H9 (cell line): ENCODE data around the gene GATA3. TPM values are rescaled to one million over a fixed set of nuclear protein-coding genes. Genes with fewer than 3 reads are reported as not detected.
A peak's percentile ranks its signal among the peaks of the same experiment; 100 is the strongest.

Source experiments
- DNase-seq: peaks from one replicate; pipeline ENCODE4 v3.0.0-alpha.2; 2017
- H2AFZ ChIP-seq: one replicate; pipeline ENCODE4 v1.6.1; 2013; ENCODE audit warnings: mild to moderate bottlenecking, low read length, control low read depth, moderate library complexity
- H2AK5ac ChIP-seq: 2 replicates; pipeline ENCODE4 v1.6.1; 2013; ENCODE audit warnings: low read length, control low read depth, mixed read lengths; ENCODE audit not compliant: insufficient read length
- H2BK120ac ChIP-seq: one replicate; pipeline ENCODE4 v1.6.1; 2013; ENCODE audit warnings: low read depth, mild to moderate bottlenecking, low read length, control low read depth, inconsistent platforms; ENCODE audit not compliant: poor library complexity, severe bottlenecking
- H2BK12ac ChIP-seq: 2 replicates; pipeline ENCODE4 v1.6.1; 2013; ENCODE audit warnings: low read length, control low read depth, mixed read lengths, low read depth; ENCODE audit not compliant: insufficient read length
- H2BK15ac ChIP-seq: 2 replicates; pipeline ENCODE4 v1.6.1; 2013; ENCODE audit warnings: low read depth, low read length, control low read depth
- H2BK20ac ChIP-seq: one replicate; pipeline ENCODE4 v1.6.1; 2013; ENCODE audit warnings: low read depth, mild to moderate bottlenecking, low read length, control low read depth, inconsistent platforms; ENCODE audit not compliant: poor library complexity, severe bottlenecking
- H2BK5ac ChIP-seq: 2 replicates; pipeline ENCODE4 v1.6.1; 2013; ENCODE audit warnings: low read length, control low read depth, mixed read lengths; ENCODE audit not compliant: insufficient read length
- H3K14ac ChIP-seq: 2 replicates; pipeline ENCODE4 v1.6.1; 2013; ENCODE audit warnings: low read length, control low read depth; ENCODE audit not compliant: insufficient read depth
- H3K18ac ChIP-seq: 2 replicates; pipeline ENCODE4 v1.6.1; 2013; ENCODE audit warnings: low read depth, mild to moderate bottlenecking, mixed read lengths, low read length, control low read depth; ENCODE audit not compliant: insufficient read length
- H3K23ac ChIP-seq: 2 replicates; pipeline ENCODE4 v1.6.1; 2013; ENCODE audit warnings: low read length, control low read depth, mixed read lengths, low read depth; ENCODE audit not compliant: insufficient read length
- H3K23me2 ChIP-seq: 2 replicates; pipeline ENCODE4 v1.6.1; 2013; ENCODE audit warnings: low read depth, mild to moderate bottlenecking, mixed read lengths, low read length, control low read depth; ENCODE audit not compliant: insufficient read length, poor library complexity, severe bottlenecking
- H3K27ac ChIP-seq: 2 replicates; pipeline ENCODE4 v1.5.1; 2013; ENCODE audit warnings: low read length, control low read depth, mixed read lengths, low read depth; ENCODE audit not compliant: insufficient read length
- H3K27me3 ChIP-seq: 2 replicates; pipeline ENCODE4 v1.6.1; 2013; ENCODE audit warnings: low read length, control low read depth, inconsistent platforms; ENCODE audit not compliant: insufficient read depth
- H3K4ac ChIP-seq: 2 replicates; pipeline ENCODE4 v1.6.1; 2013; ENCODE audit warnings: low read depth, mild to moderate bottlenecking, control low read depth, inconsistent platforms, low read length, moderate library complexity
- H3K4me1 ChIP-seq: 2 replicates; pipeline ENCODE4 v1.6.1; 2013; ENCODE audit warnings: low read length, control low read depth, inconsistent platforms; ENCODE audit not compliant: insufficient read depth
- H3K4me2 ChIP-seq: 2 replicates; pipeline ENCODE4 v1.6.1; 2013; ENCODE audit warnings: low read length, control low read depth, mixed read lengths; ENCODE audit not compliant: insufficient read length, insufficient read depth
- H3K56ac ChIP-seq: 2 replicates; pipeline ENCODE4 v1.6.1; 2013; ENCODE audit warnings: low read depth, mild to moderate bottlenecking, mixed read lengths, low read length, control low read depth; ENCODE audit not compliant: insufficient read length
- H3K79me1 ChIP-seq: 2 replicates; pipeline ENCODE4 v1.6.1; 2013; ENCODE audit warnings: low read depth, mild to moderate bottlenecking, moderate library complexity, low read length, control low read depth, inconsistent platforms; ENCODE audit not compliant: insufficient read depth, poor library complexity, severe bottlenecking
- H3K79me2 ChIP-seq: 2 replicates; pipeline ENCODE4 v1.6.1; 2013; ENCODE audit warnings: low read length, control low read depth, inconsistent platforms; ENCODE audit not compliant: insufficient read depth
- H3K9ac ChIP-seq: 2 replicates; pipeline ENCODE4 v1.6.1; 2013; ENCODE audit warnings: low read length, control low read depth, mixed read lengths; ENCODE audit not compliant: insufficient read length; ENCODE audit errors: extremely low read depth
- H3K9me3 ChIP-seq: one replicate; pipeline ENCODE4 v1.6.1; 2013; ENCODE audit warnings: low read depth, low read length, inconsistent platforms; ENCODE audit not compliant: control insufficient read depth
- H3T11ph ChIP-seq: one replicate; pipeline ENCODE4 v1.6.1; 2013; ENCODE audit warnings: mild to moderate bottlenecking, low read length, control low read depth, inconsistent platforms
- H4K20me1 ChIP-seq: one replicate; pipeline ENCODE4 v1.6.1; 2013; ENCODE audit not compliant: control insufficient read depth, insufficient read length, insufficient read depth
- H4K5ac ChIP-seq: 2 replicates; pipeline ENCODE4 v1.6.1; 2013; ENCODE audit warnings: low read depth, mild to moderate bottlenecking, mixed read lengths, low read length, control low read depth; ENCODE audit not compliant: insufficient read length
- H4K8ac ChIP-seq: replicated peaks from 2 replicates; pipeline ENCODE4 v1.6.1; 2013; ENCODE audit warnings: low read length, control low read depth, mixed read lengths, low read depth; ENCODE audit not compliant: insufficient read length
- H4K91ac ChIP-seq: 2 replicates; pipeline ENCODE4 v1.6.1; 2013; ENCODE audit warnings: low read depth, mild to moderate bottlenecking, moderate library complexity, mixed read lengths, low read length, control low read depth; ENCODE audit not compliant: insufficient read length
- H3K27ac Mint-ChIP-seq, 3 experiments: 2 replicates in 2 of 3; 3 replicates in 1 of 3; pipeline ENCODE4 v1.8.0; 2020 to 2021; ENCODE audit warnings: mixed read lengths in 3 of 3, mild to moderate bottlenecking in 1 of 3, moderate library complexity in 1 of 3
- H3K27me3 Mint-ChIP-seq: 2 replicates; pipeline ENCODE4 v1.8.0; 2021; ENCODE audit warnings: low read depth, mild to moderate bottlenecking, moderate library complexity, mixed read lengths
- H3K36me3 Mint-ChIP-seq, 3 experiments: 2 replicates in 2 of 3; 3 replicates in 1 of 3; pipeline ENCODE4 v1.8.0; 2020 to 2021; ENCODE audit warnings: low read depth in 3 of 3, mixed read lengths in 3 of 3; ENCODE audit not compliant: insufficient read depth in 1 of 3
- H3K4me1 Mint-ChIP-seq, 2 experiments: 2 replicates each; pipeline ENCODE4 v1.8.0; 2020; ENCODE audit warnings: mixed read lengths in 2 of 2
- H3K4me3 Mint-ChIP-seq, 2 experiments: 2 replicates in 1 of 2; 3 replicates in 1 of 2; pipeline ENCODE4 v1.8.0; 2020 to 2021; ENCODE audit warnings: mild to moderate bottlenecking in 2 of 2, mixed read lengths in 2 of 2, moderate library complexity in 1 of 2
- H3K9me3 Mint-ChIP-seq, 2 experiments: 2 replicates in 1 of 2; 3 replicates in 1 of 2; pipeline ENCODE4 v1.8.0; 2020; ENCODE audit warnings: mild to moderate bottlenecking in 2 of 2, mixed read lengths in 2 of 2, moderate library complexity in 1 of 2
- CTCF ChIP-seq: fragments of 200-600 bp; sonication (generic); conservative IDR thresholded peaks from 3 replicates; pipeline ENCODE4 v1.8.0; 2021; ENCODE audit warnings: antibody characterized with exemption, mild to moderate bottlenecking
- WGBS: extraction: QIAGEN DNeasy Blood & Tissue Kit; methylation state at CpG from one replicate; pipeline ENCODE4 v1.1.7; 2013; ENCODE audit warnings: missing lambda C conversion rate, low lambda C conversion rate, mixed read lengths; ENCODE audit not compliant: insufficient read length; ENCODE audit errors: extremely low coverage; 5-methylcytosine and 5-hydroxymethylcytosine counted together
- total RNA-seq: library from RNA; stranded (reverse); gene quantifications from 2 replicates; pipeline ENCODE4 v1.2.1, GENCODE V29; 2021

GATA3 gene
- total RNA-seq, 1 experiment from 2014 or later: 0.31 TPM

GRCh38 chr10:8052341-8052955 lies 2.0 kb upstream of the GATA3 start:
- Histone ChIP-seq H4K20me1 (no peaks in the 10 kb centered on the region), H3K4ac (no peak overlapping the region), H2BK120ac (no peak overlapping the region), H3K4me2 (peak overlapping the region; percentile 35), H3K14ac (no peak overlapping the region), H3K23ac (no peak overlapping the region), H4K91ac (no peak overlapping the region), H3K79me2 (no peaks in the 10 kb centered on the region), H2BK12ac (no peak overlapping the region), H3K18ac (no peak overlapping the region), H2BK15ac (no peak overlapping the region), H2AFZ (no peak overlapping the region), H3K27me3 (peaks cover 85% of the 10 kb centered on the region), H3K9ac (no peak overlapping the region), H3K4me1 (peaks cover 2% of the 10 kb centered on the region; the same call in 1 of the 2 replicates), H3K56ac (no peak overlapping the region), H3K79me1 (no peaks in the 10 kb centered on the region), H3K9me3 (no peaks in the 10 kb centered on the region), H3K23me2 (peaks cover 38% of the 10 kb centered on the region), H3K27ac (no peak overlapping the region), H2AK5ac (no peak overlapping the region), H2BK20ac (no peak overlapping the region), H2BK5ac (no peak overlapping the region), H4K5ac (no peak overlapping the region), H4K8ac (no peak overlapping the region), H3T11ph (no peak overlapping the region)
- H3K36me3 Mint-ChIP-seq: no peaks in the 10 kb centered on the region
- TF ChIP-seq CTCF: no peak
- H3K9me3 Mint-ChIP-seq: no peaks in the 10 kb centered on the region; a peak in 1 of 5 replicates
- H3K4me1 Mint-ChIP-seq: peaks cover 39 to 56% of the 10 kb centered on the region in 2 experiments
- H3K27me3 Mint-ChIP-seq: peaks cover 92% of the 10 kb centered on the region
- no peak overlapping the region for H3K27ac Mint-ChIP-seq
- DNase-seq: no peak
- H3K4me3 Mint-ChIP-seq: peak overlapping the region; percentile 40 to 77
- whole genome bisulfite sequencing: no CpG with 5 or more reads among the region's 32 CpGs
